ENCODE data around the gene KLK11.

Gene KLK11, protein sequence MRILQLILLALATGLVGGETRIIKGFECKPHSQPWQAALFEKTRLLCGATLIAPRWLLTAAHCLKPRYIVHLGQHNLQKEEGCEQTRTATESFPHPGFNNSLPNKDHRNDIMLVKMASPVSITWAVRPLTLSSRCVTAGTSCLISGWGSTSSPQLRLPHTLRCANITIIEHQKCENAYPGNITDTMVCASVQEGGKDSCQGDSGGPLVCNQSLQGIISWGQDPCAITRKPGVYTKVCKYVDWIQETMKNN

DNA sequence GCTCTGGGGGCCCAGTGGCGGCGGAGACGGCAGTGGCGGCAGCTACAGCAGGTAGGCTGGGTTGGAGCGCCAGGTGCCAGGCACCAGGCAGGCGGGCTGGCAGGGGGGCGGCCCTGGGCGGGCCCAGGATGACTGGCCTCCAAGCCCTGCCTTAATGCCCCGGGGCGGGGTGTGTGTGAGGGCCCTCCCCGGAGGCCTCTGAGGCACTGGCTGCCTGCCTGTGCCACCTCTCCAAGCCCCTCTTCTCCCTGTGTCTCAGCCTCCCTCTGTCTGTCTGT is at the start of gene KLK11:
TSS of gene KLK11 (minus strand) at position 63 of the 278 bp plus-strand sequence. CDS start 985 bp downstream, outside the sequence.
- in situ Hi-C loops (cut with HindIII; ENCODE audit: low pct_unique_long_range_greater_than_20kb, low sequenced_read_pairs): no loop called here
- DNase-seq (ENCODE audit: low read depth in 1 of 2, low spot score in 1 of 2): no peak
- TF ChIP-seq JUND (IDR thresholded peaks at IDR 0.05; ENCODE audit: low read depth): no peak

DNA sequence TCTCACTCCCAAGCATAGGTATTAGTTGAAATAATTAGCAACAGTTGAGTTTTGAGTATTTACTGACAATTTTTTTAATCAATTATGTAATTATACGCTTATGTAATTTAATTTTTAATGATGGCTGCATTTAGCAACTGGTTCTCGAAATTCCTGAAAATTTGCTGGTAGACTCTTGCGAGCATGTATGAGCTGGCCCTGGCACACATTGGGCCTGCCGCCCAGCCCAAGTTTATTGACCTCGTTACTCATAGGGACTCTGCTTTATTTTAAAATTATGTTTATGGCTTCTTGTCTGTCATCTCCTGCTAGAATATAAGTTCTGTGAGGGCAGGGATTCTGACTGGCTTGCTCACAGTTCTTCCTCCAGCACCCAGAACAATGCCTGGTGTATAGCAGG is 49.6 kb upstream of the KLK11 start:
- TF ChIP-seq JUND (IDR thresholded peaks at IDR 0.05; ENCODE audit: low read depth): no peak
- no peak for DNase-seq (ENCODE audit: low read depth in 1 of 2, low spot score in 1 of 2)
- in situ Hi-C loops (cut with HindIII; ENCODE audit: low pct_unique_long_range_greater_than_20kb, low sequenced_read_pairs): no loop called here

DNA sequence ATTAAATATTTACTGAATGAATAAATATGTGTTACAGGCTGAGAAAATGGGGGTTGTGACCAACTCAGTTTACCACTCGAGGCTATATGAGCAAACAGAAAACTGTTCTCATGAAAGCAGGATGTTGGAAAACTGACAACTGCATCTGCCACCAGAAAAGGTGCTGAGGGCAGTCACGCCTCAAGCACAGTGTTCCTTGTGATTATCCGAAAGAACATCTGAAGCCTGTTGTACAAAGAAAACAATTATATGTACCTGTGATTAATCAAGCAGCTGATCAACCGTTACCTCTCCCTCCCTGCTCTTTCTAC is 44.6 kb upstream of the KLK11 start:
- in situ Hi-C loops (cut with HindIII; ENCODE audit: low pct_unique_long_range_greater_than_20kb, low sequenced_read_pairs): no loop called here
- TF ChIP-seq JUND (IDR thresholded peaks at IDR 0.05; ENCODE audit: low read depth): peak; percentile 83
- peak in 1 of 2 experiments; percentile 98 for DNase-seq (ENCODE audit: low read depth in 1 of 2, low spot score in 1 of 2)

DNA sequence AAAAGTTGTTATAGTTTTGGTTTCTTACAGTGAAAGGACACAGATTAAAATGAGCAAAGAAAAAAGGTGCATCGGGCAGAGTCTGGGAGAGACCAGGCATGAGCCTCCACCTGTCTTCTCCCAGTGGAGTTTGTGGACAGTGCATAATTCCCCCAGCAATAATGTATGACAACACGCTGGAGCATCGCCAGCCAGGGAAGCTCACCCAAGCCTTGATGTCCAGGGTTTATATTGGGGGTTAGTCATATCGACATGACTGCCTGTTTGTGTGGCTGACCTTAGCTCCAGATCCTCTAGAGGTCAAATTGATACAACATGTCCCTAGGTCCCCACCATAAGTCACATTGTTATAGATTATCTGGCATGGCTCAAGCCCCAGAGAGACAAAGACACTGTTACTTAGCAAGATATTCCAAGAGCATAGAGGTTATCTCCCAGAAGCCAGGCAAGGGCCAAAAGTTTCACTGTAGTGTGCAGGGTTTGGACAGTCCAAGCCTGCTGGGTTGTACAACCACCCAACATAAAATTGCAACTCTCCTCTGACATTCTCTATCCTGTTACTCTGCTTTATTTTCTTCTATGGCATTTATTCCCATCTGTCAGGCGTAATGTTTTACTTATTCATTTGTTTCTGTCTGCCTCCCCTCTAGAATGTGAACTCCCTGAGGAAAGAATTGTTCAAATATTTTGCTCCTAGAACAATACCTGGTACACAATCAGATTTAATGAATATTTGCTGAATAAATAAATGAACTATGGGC is 44.1 kb upstream of the KLK11 start:
- in situ Hi-C loops (cut with HindIII; ENCODE audit: low pct_unique_long_range_greater_than_20kb, low sequenced_read_pairs): no loop called here
- TF ChIP-seq JUND (IDR thresholded peaks at IDR 0.05; ENCODE audit: low read depth): no peak

DNA sequence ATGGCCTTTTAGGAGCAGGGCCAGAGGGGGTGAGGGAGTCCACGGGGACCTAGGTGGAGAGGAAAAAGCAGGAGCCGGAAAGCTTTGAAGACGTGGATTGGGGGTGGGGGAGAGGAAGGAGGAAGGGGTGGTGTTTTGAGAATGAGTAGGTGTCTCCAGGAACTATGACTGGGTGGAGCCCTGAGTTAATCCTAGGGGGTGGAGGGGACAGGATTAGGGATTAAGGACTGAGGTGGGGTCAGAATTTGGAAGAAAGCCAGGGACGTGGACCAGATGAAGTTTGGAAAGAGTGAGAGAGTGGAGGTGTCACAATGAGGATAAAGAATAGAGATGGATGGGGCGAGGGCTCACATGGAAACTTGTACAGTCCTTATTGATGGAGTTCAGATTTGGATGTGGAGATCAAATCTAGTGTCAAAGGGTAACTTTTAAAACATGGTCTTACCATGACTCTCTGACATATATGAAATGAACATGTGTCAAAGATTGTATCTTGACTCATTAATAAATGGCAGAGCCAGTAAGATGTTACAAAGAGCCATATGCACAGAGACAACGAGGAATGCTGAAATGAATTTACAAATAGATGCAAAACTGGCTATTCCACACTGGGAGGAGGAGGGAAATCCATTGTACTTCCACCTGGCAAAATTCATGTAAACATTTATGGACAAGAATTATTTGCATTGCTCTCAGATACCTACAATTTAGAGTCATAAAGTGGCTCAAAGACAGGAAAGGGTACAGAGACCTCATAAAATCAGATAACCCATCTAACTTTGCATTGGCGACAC is 40.2 kb upstream of the KLK11 start:
- peak in 1 of 2 experiments; percentile 70 for DNase-seq (ENCODE audit: low read depth in 1 of 2, low spot score in 1 of 2)
- in situ Hi-C loops (cut with HindIII; ENCODE audit: low pct_unique_long_range_greater_than_20kb, low sequenced_read_pairs): no loop called here
- no peak for TF ChIP-seq JUND (IDR thresholded peaks at IDR 0.05; ENCODE audit: low read depth)

More for the DNA sequence above, 44.1 kb upstream of the KLK11 start:
- DNase-seq (ENCODE audit: low read depth in 1 of 2, low spot score in 1 of 2): peak; percentile 32 to 69

DNA sequence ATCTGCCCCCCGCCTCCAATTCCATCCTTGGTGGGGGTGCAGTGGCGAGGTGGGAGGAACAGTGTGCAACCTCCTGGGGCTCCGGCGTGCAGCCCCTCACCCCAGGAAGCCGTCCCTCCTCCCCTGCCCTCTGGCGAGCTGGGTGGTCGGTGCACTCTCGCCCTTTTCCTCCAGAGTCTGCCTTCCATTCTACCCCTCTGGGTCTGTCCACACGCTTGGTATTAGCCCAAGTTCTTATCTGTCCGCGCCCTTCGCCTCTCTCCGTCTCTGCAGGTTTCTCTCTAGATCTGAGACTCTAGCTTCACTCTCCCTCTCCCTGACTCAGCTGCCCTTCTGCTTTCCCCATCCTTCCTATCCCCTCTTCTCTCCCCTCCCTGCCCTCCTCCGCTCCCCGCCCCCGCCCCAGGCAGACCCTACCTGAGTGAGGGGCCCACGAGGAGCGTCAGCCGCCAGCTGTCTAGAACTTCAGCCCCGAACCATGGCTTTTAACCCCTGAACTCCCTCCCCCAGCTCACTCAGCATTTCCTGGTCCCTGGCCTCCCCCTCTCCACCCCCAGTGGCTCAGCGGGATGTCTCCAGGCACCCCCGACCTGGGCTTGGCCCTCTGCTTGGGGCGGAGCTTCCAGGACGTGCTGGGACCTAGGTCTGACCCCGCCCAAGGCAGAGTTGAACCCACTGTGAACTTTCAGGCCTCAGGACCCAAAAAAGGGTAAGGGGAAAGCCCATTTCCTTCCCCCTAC is 39.0 kb upstream of the KLK11 start:
- DNase-seq (ENCODE audit: low read depth in 1 of 2, low spot score in 1 of 2): no peak
- no peak for TF ChIP-seq JUND (IDR thresholded peaks at IDR 0.05; ENCODE audit: low read depth)
- in situ Hi-C loops (cut with HindIII; ENCODE audit: low pct_unique_long_range_greater_than_20kb, low sequenced_read_pairs): no loop called here

DNA sequence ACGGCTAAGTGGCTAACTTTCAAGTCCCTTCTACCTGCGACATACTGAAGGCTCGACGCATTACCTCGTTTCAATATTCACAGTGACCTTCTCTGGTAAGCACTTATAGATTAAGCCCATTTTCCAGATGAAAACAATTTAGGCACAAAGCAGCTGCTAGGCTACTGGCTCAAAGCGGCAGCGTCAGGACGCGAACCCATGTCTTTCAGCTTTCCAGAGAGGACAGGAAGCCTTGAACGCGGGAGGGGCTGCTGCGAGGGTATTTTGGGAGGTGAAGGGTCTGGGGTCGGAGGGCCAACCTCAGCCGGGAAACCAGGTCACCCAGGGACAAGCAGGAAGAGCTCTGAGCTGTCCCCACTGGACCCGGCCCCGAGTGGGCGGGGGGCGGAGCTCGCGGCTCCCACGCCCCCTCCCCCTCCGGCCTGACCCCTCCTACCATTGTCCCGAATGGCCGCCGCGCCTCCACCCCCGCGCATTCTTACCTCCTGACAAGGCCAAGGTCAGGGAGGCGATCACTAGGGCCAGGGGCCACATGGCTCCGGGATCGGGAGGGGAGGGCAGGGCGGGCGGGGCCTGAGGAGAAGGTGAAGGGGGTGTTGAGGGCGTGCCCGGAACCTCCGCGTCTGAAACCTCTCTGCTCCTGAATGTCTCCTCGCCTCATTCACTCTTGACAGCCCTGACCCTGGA is 38.3 kb upstream of the KLK11 start, which contains the start of gene KLK13:
TSS of gene KLK13 (minus strand) at position 559 of the 687 bp plus-strand sequence. CDS start at position 534, 25 bp downstream.
- in situ Hi-C loops (cut with HindIII; ENCODE audit: low pct_unique_long_range_greater_than_20kb, low sequenced_read_pairs): no loop called here

DNA sequence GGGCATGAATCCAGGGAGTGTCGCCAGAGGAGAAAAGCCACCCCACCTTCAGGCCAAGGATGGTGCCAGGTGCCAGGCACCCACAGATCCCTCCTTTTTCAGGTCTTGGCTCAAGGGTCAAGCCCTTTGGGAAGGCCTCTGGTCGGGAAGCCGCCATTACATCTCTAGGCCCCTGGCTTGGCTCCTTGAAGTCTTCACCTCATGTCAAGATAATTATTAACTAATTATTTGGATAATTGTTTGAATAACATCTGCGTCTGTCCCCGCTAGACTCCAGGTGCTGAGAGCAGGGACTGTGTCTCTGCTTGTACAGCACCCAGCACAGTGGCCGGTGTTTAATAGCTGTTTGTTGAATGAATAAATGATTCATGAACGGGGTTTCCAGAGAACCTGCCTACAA is 37.2 kb upstream of the KLK11 start:
- DNase-seq (ENCODE audit: low read depth in 1 of 2, low spot score in 1 of 2): no peak
- in situ Hi-C loops (cut with HindIII; ENCODE audit: low pct_unique_long_range_greater_than_20kb, low sequenced_read_pairs): no loop called here
- TF ChIP-seq JUND (IDR thresholded peaks at IDR 0.05; ENCODE audit: low read depth): no peak

More for the DNA sequence above, 38.3 kb upstream of the KLK11 start, which contains the start of gene KLK13:
- no peak for TF ChIP-seq JUND (IDR thresholded peaks at IDR 0.05; ENCODE audit: low read depth)
- DNase-seq (ENCODE audit: low read depth in 1 of 2, low spot score in 1 of 2): peak in 1 of 2 experiments; percentile 36

DNA sequence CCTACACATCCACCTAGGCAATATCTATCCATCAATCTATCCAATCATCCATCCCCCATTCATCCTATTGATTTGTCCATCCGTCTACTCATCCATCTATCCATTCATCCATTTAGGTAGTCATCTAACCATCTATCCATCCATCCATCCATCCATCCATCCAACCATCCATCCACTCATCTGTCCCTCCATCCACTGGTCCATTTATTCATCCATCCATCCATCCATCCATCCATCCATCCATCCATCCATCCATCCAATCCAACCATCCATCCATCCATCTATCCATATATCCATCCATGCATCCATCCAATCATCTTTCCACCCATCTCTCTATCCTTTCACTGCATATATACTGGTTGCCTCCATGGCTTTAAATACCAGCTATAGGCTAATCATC is 34.6 kb upstream of the KLK11 start:
- no peak for DNase-seq (ENCODE audit: low read depth in 1 of 2, low spot score in 1 of 2)
- in situ Hi-C loops (cut with HindIII; ENCODE audit: low pct_unique_long_range_greater_than_20kb, low sequenced_read_pairs): no loop called here
- TF ChIP-seq JUND (IDR thresholded peaks at IDR 0.05; ENCODE audit: low read depth): no peak

DNA sequence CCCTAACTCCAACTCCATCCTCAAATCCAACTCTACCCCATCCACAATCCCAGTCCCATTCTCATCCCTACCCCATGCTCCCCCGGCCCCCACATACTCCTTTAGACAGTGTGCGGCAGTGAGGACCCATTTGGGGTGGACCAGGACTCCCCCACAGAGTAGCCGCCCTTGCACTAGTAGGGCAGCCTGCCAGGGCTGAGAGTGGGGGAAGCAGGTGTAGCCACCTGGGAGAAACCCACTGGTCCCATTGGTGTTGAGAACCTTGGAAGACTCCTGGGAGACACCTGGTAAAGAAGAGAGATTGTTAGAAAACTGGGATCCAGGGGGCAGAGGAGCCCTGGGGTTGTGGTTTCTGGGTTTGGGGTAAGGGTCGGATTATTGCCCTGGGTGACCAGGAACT is 33.9 kb upstream of the KLK11 start:
- DNase-seq (ENCODE audit: low read depth in 1 of 2, low spot score in 1 of 2): no peak
- no peak for TF ChIP-seq JUND (IDR thresholded peaks at IDR 0.05; ENCODE audit: low read depth)
- in situ Hi-C loops (cut with HindIII; ENCODE audit: low pct_unique_long_range_greater_than_20kb, low sequenced_read_pairs): no loop called here

DNA sequence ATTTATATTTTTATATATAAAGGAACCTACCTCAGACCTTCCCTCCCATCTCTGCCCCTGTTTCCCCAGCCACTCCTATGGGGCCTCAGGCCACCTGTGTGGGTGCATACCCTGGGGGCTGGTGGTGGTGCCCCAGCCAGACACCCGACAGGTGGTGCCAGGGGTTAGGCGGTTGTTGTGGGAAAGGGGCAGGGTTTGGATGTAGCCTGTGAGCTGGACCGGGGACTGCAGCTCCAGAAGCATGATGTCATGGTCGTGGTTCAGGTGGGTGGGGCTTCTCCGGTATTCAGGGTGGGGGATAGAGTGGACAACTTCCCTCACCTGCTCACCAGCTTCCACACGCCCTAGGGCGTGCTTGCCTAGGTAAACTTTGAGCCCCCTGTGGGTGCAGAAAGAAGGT is 33.3 kb upstream of the KLK11 start:
- TF ChIP-seq JUND (IDR thresholded peaks at IDR 0.05; ENCODE audit: low read depth): no peak
- in situ Hi-C loops (cut with HindIII; ENCODE audit: low pct_unique_long_range_greater_than_20kb, low sequenced_read_pairs): no loop called here
- no peak for DNase-seq (ENCODE audit: low read depth in 1 of 2, low spot score in 1 of 2)

DNA sequence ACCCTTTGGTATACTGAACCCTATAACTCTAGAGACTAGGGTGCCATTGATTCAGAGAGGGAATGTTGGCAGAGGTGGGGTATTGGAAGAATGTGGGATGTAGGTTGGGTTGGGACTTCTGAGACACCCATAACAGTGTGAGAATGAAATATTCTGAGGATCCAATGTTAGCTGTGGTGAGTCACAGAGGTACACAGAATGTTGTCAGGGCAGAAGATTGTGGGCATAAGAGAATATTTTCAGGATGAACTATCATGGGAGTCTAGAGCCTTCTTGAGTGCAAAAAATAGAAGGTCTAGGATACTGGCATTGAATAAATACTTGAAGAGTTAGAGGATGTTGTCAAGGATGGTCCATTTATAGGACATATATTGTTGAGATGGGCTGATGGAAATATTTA is 29.4 kb upstream of the KLK11 start:
- in situ Hi-C loops (cut with HindIII; ENCODE audit: low pct_unique_long_range_greater_than_20kb, low sequenced_read_pairs): no loop called here
- DNase-seq (ENCODE audit: low read depth in 1 of 2, low spot score in 1 of 2): no peak
- no peak for TF ChIP-seq JUND (IDR thresholded peaks at IDR 0.05; ENCODE audit: low read depth)
